K562 treated with DMSO at 1 percent for 4 hours (cell line): Measurements from ENCODE around the gene ZNF821. TPM values are rescaled to one million over a fixed set of nuclear protein-coding genes. Genes with fewer than 3 reads are reported as not detected.

Source experiments
- total RNA-seq: library from RNA; unstranded; fragments of 300-600 nt; gene quantifications from 2 replicates; pipeline ENCODE4 v1.2.3, GENCODE V29; 2022; ENCODE audit not compliant: insufficient read depth

Gene ZNF821, protein sequence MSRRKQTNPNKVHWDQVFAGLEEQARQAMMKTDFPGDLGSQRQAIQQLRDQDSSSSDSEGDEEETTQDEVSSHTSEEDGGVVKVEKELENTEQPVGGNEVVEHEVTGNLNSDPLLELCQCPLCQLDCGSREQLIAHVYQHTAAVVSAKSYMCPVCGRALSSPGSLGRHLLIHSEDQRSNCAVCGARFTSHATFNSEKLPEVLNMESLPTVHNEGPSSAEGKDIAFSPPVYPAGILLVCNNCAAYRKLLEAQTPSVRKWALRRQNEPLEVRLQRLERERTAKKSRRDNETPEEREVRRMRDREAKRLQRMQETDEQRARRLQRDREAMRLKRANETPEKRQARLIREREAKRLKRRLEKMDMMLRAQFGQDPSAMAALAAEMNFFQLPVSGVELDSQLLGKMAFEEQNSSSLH
- 4.4 and 5.6 TPM in 2 replicates for total RNA-seq

DNA sequence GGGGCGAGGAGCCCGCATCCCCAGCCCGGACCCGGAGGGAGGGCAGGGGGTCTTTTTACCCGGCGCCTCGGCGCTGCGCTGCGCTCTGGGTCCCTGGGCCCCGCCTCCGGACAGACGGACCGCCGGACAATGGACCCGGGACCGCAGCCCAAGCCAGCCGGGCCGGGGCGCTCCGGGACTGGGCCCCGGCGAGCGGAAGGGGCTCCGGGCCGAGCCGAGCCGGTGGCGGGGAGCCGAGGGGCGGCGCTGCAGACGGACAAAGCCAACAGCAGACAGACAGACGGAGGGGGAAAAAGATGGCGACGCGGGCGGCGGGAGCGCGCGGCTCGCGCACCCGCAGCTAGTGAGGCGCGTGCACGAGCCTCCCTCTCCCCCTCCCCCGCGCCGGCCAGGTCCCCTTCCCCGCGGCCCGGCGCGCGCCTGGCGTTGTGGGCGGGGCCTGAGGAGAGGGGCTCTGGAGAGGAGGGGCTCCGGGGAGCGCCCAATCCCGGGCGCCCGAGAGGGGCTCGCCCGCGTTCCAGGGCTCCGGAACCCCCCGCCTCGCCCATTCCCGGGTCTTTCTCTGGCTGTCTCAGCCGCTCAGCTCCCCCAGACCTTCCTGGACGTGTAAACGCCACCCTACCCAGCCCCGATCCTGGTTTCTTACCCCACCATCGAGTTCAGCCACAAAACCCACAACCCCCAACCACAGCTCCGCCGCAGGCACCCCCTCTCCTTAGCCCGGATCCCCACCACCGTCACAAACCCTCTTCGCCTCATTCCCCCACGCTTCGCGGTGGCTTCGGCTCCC is at the start of gene ZNF821:
Gene ZNF821, minus strand, starts transcription at position 334 of the 790 bp plus-strand sequence. CDS start 4,236 bp downstream, outside the sequence.

DNA sequence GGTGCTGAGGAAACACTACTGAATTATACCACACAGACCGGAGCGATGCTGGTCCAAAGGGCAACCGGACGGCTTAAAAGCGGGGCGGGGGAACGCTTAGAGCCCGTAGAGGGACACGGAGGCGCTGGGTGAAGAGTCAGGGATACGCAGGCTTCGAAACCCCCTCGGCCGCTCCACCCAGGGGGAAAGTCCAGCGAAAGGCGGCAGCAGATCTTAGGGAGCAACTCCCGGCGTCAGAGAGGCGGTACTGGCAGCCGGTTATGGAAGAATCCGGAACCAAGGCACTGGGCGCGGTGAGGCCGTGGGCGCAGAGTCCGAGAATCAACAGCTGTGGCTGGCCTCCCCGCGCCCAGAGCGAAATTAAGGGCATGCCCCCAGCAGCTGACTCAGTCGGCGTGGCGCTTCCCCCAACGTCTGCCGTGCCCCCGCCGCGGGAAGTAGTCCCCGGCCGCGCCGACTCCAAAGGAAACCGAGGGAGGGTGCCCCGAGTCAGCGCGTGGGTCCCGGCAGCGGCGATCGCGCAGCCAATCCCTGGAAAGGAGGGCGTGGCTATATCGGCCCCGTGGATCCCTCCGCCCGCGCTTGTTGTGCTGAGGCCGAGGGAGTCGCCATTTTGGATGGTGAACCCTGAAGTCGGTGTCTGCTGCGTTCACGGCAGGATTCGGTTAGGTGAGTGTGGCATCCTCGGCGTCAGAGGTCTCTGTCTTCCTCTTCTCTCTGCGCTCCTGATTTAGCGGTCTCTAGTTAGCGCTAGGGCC is 11.1 kb upstream of the ZNF821 start, which contains the start of gene IST1:
Gene IST1, plus strand, starts transcription at position 611 of the 758 bp plus-strand sequence. CDS start 20,110 bp downstream, outside the sequence.

DNA sequence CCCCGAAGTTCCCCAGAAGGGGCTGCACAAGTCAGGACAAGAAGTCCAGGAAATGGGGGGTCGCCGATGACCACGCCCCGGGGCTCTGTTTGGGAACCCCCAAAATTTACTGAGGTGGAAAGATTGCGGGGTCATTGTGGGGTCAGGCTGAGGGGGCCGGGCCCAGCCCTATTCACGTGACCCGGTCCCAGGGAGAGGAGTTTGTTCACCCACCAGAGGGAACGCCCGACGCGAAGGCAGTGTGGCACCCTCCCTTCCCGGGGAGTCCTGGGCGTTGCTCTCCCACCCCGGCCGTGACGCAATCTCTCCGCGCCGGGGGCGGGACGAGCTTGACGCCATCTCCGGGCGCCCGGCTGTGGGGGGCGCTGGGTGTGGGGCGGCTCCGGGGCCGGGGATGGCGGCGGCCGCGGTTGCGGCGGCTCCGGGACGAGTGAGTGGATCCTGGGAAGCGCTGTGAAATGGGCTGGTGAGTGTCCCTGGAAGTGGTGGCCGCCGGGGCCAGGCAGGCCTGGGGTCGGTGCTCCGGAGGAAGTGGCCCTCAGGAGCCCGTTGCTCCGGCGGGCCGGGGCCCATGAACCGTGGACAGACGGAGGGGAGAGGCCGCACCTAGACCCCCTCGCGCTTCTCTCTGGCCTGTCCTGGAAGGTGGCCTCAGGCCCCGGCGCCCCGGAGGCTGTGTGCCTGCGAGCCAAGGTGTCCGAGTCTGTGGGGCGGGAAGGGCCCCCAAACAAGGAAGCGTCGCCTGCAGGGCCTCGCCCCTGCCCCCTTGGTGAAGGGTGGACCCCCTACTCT is 38.1 kb downstream of the ZNF821 start, which contains the start of gene ATXN1L:
Gene ATXN1L, plus strand, starts transcription at position 338 of the 792 bp plus-strand sequence. CDS start 3,765 bp downstream, outside the sequence.

Other genes starting within 250 kb of the ZNF821 start
- 1.8 and 2.5 TPM in 2 replicates for gene PHLPP2, start 159.5 kb downstream of the ZNF821 start, total RNA-seq
- 39.1 and 44.6 TPM in 2 replicates for gene AP1G1, start 75.3 kb downstream of the ZNF821 start, total RNA-seq
- 7.5 and 9.8 TPM in 2 replicates for gene ATXN1L, start 38.2 kb downstream of the ZNF821 start, total RNA-seq
- gene IST1, start 11.3 kb upstream of the ZNF821 start, total RNA-seq: 96.4 and 139 TPM in 2 replicates
- gene PKD1L3, start 116.2 kb upstream of the ZNF821 start, total RNA-seq: not detected in 2 replicates
- gene DHODH, start 124.6 kb upstream of the ZNF821 start, total RNA-seq: 1.6 and 1.8 TPM in 2 replicates
- gene HP, start 170.3 kb upstream of the ZNF821 start, total RNA-seq: not detected in 2 replicates
- gene HPR, start 179.0 kb upstream of the ZNF821 start, total RNA-seq: not detected in 2 replicates
- gene TXNL4B, start 209.4 kb upstream of the ZNF821 start, total RNA-seq: 7.0 and 8.3 TPM in 2 replicates
- gene DHX38, start 209.7 kb upstream of the ZNF821 start, total RNA-seq: 49.5 and 50.3 TPM in 2 replicates